Measurements from ENCODE around the gene OVOL1.
"Not testable (repeated sequence)": the region's sequence is repeated elsewhere in the genome, so short reads cannot be mapped to it uniquely, and the experiment has no call there.

Gene OVOL1

GRCh38 chr11:65786786-65787636, at the start of gene OVOL1:
Gene OVOL1 (plus strand): TSS chr11:65787063. CDS start chr11:65787374, 311 bp downstream.
- peak; percentile 62 for DNase-seq

GRCh38 chr11:65739022-65739421, 47.8 kb upstream of the OVOL1 start:
- no peak for DNase-seq

- DNase-seq, result no peak
Observed at GRCh38 chr11:65741185-65741584, 45.7 kb upstream of the OVOL1 start.

- no peak for DNase-seq
Observed at GRCh38 chr11:65742353-65742752, 44.5 kb upstream of the OVOL1 start.

GRCh38 chr11:65743681-65744025, 43.2 kb upstream of the OVOL1 start:
- DNase-seq, result no peak

GRCh38 chr11:65744026-65744698, 42.7 kb upstream of the OVOL1 start:
- DNase-seq, result peak; percentile 17

- DNase-seq, result no peak
Observed at GRCh38 chr11:65744699-65745042, 42.2 kb upstream of the OVOL1 start.

GRCh38 chr11:65745049-65745448, 41.8 kb upstream of the OVOL1 start:
- no peak for DNase-seq

GRCh38 chr11:65762169-65762568, 24.7 kb upstream of the OVOL1 start:
- DNase-seq, result not testable (repeated sequence)

GRCh38 chr11:65762816-65763215, 24.0 kb upstream of the OVOL1 start:
- DNase-seq, result not testable (repeated sequence)

GRCh38 chr11:65764434-65764833, 22.4 kb upstream of the OVOL1 start:
- no peak for DNase-seq

GRCh38 chr11:65766535-65766934, 20.3 kb upstream of the OVOL1 start:
- no peak for DNase-seq

- no peak for DNase-seq
Observed at GRCh38 chr11:65767406-65767805, 19.5 kb upstream of the OVOL1 start.

GRCh38 chr11:65767806-65768205, 19.1 kb upstream of the OVOL1 start:
- DNase-seq, result not testable (repeated sequence)

- no peak for DNase-seq
Observed at GRCh38 chr11:65770951-65771567, 15.8 kb upstream of the OVOL1 start.

- no peak for DNase-seq
Observed at GRCh38 chr11:65771589-65772112, 15.2 kb upstream of the OVOL1 start.

GRCh38 chr11:65773784-65774411, 13.0 kb upstream of the OVOL1 start:
- DNase-seq, result no peak

GRCh38 chr11:65774525-65775306, 12.1 kb upstream of the OVOL1 start:
- DNase-seq, result no peak

GRCh38 chr11:65776196-65776595, 10.7 kb upstream of the OVOL1 start:
- DNase-seq, result no peak

- DNase-seq, result no peak
Observed at GRCh38 chr11:65776710-65777141, 10.1 kb upstream of the OVOL1 start.

- no peak for DNase-seq
Observed at GRCh38 chr11:65777241-65777640, 9.6 kb upstream of the OVOL1 start.

GRCh38 chr11:65777821-65778361, 9.0 kb upstream of the OVOL1 start:
- DNase-seq, result no peak

Data from NCI-H345 (cell line).